Thoracic aorta (tissue), 2 donors: ENCODE measurements around the gene RASGRF1. TPM values are rescaled to one million over a fixed set of nuclear protein-coding genes. Genes with fewer than 3 reads are reported as not detected.

Experiments
- ATAC-seq: fragments of 150-250 bp; one replicate; pipeline ENCODE4 v1.8.0; 2017; ENCODE audit warnings: low read depth; ENCODE audit not compliant: insufficient number of reproducible peaks, low FRiP score
- DNase-seq: peaks from one replicate; pipeline ENCODE4 v3.0.0-alpha.2; 2020; ENCODE audit warnings: low spot score
- H3K27ac ChIP-seq, 2 donors: fragments of 200-600 bp; sonication (generic); 1 replicate in 1 of 2; 2 replicates in 1 of 2; pipeline ENCODE4 v1.5.1; 2016; ENCODE audit warnings: mild to moderate bottlenecking in 2 of 2, moderate library complexity in 2 of 2
- H3K27me3 ChIP-seq: fragments of 200-600 bp; sonication (generic); replicated peaks from 2 replicates; pipeline ENCODE4 v1.6.0; 2016; ENCODE audit warnings: mild to moderate bottlenecking; ENCODE audit not compliant: insufficient read depth
- H3K36me3 ChIP-seq: fragments of 200-600 bp; sonication (generic); one replicate; pipeline ENCODE4 v1.5.1; 2016
- H3K4me1 ChIP-seq, 2 donors: fragments of 200-600 bp; sonication (generic); 1 replicate in 1 of 2; 2 replicates in 1 of 2; pipeline versions ENCODE4 v1.5.1 to v1.6.0; 2016; ENCODE audit warnings: low read depth in 2 of 2, mild to moderate bottlenecking in 1 of 2; ENCODE audit not compliant: control insufficient read depth in 1 of 2
- H3K4me3 ChIP-seq: fragments of 200-600 bp; sonication (generic); 2 replicates; pipeline ENCODE4 v1.5.1; 2016; ENCODE audit warnings: mild to moderate bottlenecking
- H3K9me3 ChIP-seq: fragments of 200-600 bp; sonication (generic); 2 replicates; pipeline ENCODE4 v1.5.1; 2016
- total RNA-seq, 2 donors: library from RNA; depleted of rRNA; stranded (reverse); fragments of >200 nt; gene quantifications; one replicate each; pipeline versions ENCODE4 v1.1.0 to v1.2.3, GENCODE V29; 2016
- TF ChIP-seq, protein P1 (sequence below): fragments of 200-600 bp; sonication (generic); IDR thresholded peaks from one replicate; pipeline ENCODE4 v1.5.1; 2019; ENCODE audit warnings: antibody characterized with exemption

RASGRF1 gene
- total RNA-seq, 2 donors from 2014 or later: not detected

- TF ChIP-seq, protein P1, sequence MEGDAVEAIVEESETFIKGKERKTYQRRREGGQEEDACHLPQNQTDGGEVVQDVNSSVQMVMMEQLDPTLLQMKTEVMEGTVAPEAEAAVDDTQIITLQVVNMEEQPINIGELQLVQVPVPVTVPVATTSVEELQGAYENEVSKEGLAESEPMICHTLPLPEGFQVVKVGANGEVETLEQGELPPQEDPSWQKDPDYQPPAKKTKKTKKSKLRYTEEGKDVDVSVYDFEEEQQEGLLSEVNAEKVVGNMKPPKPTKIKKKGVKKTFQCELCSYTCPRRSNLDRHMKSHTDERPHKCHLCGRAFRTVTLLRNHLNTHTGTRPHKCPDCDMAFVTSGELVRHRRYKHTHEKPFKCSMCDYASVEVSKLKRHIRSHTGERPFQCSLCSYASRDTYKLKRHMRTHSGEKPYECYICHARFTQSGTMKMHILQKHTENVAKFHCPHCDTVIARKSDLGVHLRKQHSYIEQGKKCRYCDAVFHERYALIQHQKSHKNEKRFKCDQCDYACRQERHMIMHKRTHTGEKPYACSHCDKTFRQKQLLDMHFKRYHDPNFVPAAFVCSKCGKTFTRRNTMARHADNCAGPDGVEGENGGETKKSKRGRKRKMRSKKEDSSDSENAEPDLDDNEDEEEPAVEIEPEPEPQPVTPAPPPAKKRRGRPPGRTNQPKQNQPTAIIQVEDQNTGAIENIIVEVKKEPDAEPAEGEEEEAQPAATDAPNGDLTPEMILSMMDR: no peak
- DNase-seq (no peak), ATAC-seq (no peak)
- H3K27ac ChIP-seq: no peak overlapping the region
- H3K4me3 ChIP-seq: no peak overlapping the region
- H3K4me1 ChIP-seq: peaks cover 2% of the 10 kb centered on the region in 2 donors
- H3K9me3 ChIP-seq: no peaks in the 10 kb centered on the region
- H3K27me3 ChIP-seq: no peaks in the 10 kb centered on the region
- no peaks in the 10 kb centered on the region for H3K36me3 ChIP-seq
These were observed 96.5 kb downstream of the RASGRF1 start for GRCh38 chr15:78993931-78994530.

DNA sequence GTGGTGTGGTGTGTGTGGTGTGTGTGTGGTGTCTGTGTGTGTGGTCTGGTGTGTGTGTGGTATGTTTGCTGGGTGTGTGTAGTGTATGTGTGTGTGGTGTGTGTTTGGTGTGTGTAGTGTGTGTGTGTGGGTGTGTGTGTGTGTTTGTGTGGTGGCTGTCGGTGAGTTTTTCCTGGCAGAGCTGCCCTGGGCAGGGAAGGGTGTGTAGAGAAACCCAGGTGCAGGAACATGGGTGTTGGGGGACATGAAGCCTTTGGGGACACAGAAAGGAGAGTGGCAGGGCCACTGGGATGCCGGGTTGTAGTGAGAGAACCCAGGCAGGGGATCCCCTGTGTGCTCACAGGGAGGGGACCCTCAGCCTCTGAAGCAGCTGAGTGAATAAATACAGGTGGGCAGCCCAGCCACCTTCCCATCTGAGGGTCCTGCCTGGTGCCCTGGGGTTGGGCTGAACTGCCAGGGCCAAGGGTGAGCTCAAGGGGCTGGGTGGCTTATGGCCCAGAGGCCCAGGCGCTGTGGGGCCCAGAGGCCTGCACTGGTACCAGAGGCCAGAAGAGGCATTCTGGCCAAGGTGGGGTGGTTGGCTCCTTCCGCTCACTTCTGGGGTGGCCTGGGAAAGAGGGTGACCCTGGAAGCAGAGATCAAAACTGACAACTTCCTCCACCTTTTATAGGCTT is 97.2 kb downstream of the RASGRF1 start:
- TF ChIP-seq, protein P1: no peak
- Histone ChIP-seq H3K9me3 (no peaks in the 10 kb centered on the region), H3K4me3 (no peak overlapping the region), H3K36me3 (no peaks in the 10 kb centered on the region), H3K27me3 (no peaks in the 10 kb centered on the region), H3K4me1 (peaks cover 7% of the 10 kb centered on the region in 2 donors), H3K27ac (no peak overlapping the region)
- DNase-seq: no peak
- ATAC-seq: no peak

DNA sequence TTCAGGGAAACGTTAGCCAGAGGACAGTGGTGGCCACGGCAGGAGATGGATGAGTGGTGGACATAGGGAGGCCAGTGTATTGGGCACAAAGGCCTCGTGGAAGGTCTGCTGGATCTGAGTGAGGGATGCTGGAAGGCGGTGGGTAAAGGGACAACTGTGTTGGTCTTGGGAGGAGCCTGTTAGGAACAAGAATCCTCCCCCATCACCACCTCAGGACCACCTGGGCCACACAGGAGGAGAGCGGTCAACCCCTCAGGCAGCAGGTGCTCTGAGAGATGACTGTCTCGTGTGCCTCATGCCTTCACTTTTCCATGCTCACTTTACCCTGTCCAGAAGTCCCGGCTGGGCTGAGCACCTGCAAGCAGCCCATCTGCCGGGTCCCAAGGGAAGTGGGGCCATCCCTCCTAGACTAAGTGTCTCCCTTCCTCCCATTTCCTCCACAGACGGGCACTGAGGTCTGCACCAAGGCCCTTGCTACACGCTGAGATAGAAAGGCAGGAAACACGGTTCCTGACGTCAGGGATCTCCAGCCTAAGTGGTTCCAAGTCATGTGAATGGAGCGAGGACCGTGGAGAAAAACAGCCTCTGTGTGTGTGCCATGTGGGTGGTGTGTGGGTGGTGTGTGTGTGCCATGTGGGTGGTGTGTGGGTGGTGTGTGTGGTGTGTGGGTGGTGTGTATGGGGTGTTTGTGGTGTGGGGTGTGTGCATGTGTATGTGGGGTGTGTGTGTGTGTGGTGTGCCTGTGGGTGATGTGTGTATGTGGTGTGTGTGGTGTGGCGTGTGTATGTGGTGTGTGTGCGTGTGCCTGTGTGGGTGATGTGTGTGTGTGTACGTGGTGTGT is 97.9 kb downstream of the RASGRF1 start:
- TF ChIP-seq, protein P1: no peak

GRCh38 chr15:78991879-78992278 is 98.7 kb downstream of the RASGRF1 start:
- H3K9me3 ChIP-seq: no peaks in the 10 kb centered on the region
- no peaks in the 10 kb centered on the region for H3K27me3 ChIP-seq
- no peaks in the 10 kb centered on the region for H3K36me3 ChIP-seq
- no peak for DNase-seq
- H3K27ac ChIP-seq: no peak overlapping the region
- ATAC-seq: no peak
- no peak overlapping the region for H3K4me3 ChIP-seq
- peaks cover 11% of the 10 kb centered on the region in 2 donors for H3K4me1 ChIP-seq
- TF ChIP-seq, protein P1: no peak

More for the DNA sequence above, 97.9 kb downstream of the RASGRF1 start:
- Histone ChIP-seq H3K36me3 (no peaks in the 10 kb centered on the region), H3K27ac (no peak overlapping the region), H3K4me3 (no peak overlapping the region), H3K4me1 (peaks cover 11% of the 10 kb centered on the region in 2 donors), H3K27me3 (no peaks in the 10 kb centered on the region), H3K9me3 (no peaks in the 10 kb centered on the region)
- DNase-seq (no peak), ATAC-seq (no peak)

- no peak for DNase-seq
- Histone ChIP-seq H3K4me3 (no peak overlapping the region), H3K9me3 (no peaks in the 10 kb centered on the region), H3K27ac (no peak overlapping the region), H3K4me1 (peaks cover 11% of the 10 kb centered on the region in 2 donors), H3K27me3 (no peaks in the 10 kb centered on the region), H3K36me3 (no peaks in the 10 kb centered on the region)
- ATAC-seq: no peak
- TF ChIP-seq, protein P1: no peak
These were observed 99.1 kb downstream of the RASGRF1 start for GRCh38 chr15:78991476-78991875.
